ENCODE data around the gene CHRM2.
A peak's percentile ranks its signal among the peaks of the same experiment; 100 is the strongest.

CHRM2 gene

DNA sequence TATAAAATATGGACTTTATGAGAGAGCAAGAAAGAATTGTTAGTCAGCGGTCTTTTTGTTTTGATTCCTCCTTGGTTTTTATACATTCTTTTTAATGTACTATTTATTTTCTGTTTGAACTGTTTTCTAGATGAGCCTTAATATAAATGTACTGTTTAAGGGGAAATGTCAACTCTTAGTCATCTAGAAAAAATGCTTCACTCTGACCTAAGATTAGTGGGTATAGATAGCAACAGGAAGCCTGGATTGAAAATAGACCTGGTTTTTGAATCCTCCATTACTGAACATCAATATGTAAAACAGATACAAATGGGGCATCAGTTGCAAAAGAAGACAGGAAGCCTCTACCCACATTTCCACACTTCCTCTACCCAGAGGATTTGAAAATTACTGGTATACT, 87.8 kb downstream of the CHRM2 start:
- peak; percentile 9 for DNase-seq (ENCODE audit: insufficient read length, low spot score)
- no peak for FAIRE-seq

DNA sequence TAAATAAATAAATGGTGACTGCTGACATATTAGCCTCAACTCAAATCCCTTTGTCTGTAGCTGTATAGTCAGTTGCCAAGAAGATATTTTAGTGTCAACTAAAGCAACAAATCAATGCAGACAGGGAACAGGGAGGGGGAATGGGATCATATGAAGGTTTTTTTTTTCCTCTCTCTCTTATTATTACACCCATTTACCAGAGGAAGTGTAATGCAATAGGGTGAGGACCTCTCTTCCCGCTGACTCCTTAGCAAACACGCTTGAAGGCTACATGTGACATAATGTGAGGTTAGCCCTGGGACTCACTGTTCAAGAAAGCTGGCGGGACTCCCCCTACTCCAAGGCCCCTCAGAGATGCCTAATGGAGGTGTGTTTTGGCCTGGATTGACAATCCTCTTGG, 88.2 kb downstream of the CHRM2 start:
- FAIRE-seq: no peak
- DNase-seq (ENCODE audit: insufficient read length, low spot score): no peak

- FAIRE-seq: no peak
- DNase-seq (ENCODE audit: insufficient read length, low spot score): no peak
These were observed 88.9 kb downstream of the CHRM2 start for GRCh38 chr7:136957391-136957790.

DNA sequence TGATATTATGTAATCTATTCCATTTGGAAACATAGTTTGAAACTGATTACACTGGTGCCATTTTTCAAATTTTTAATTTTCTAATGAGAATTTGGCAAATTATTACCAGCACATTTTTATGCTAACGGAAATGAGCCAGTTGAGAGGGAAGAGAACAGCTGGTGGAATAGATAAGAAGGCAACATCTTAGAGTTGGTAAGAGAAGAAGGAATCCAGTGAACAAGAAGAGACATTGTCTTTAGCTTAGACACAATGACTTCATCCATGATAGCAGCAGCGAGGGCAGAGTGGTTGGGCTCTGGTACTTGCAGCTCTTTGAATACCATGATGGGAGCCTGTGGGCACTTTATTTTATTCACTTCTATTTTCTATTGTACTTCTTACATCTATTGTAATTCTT, 89.6 kb downstream of the CHRM2 start:
- DNase-seq (ENCODE audit: insufficient read length, low spot score) (no peak), FAIRE-seq (no peak)

DNA sequence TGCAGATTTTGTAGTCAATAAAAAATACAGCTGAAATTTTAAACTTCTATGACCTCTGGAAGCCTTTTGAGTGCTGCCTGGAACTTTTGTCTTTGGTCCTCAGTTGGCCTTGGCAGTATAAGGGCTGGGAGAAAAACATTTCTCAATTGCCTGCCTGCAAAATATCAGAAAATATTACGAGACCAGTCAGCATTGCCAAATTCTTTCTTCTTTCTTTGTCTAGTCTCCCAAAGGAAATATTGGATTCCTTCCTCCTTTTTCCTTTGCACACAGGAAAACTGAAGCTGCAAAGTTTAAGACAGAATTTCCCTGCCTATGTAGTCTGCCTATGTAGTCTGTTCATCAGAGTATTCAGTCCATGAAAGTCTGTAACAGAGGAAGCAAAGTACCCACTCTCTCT, 95.9 kb downstream of the CHRM2 start:
- FAIRE-seq: no peak
- DNase-seq (ENCODE audit: insufficient read length, low spot score): no peak

GRCh38 chr7:136966825-136967224, 98.4 kb downstream of the CHRM2 start:
- no peak for FAIRE-seq
- no peak for DNase-seq (ENCODE audit: insufficient read length, low spot score)

GRCh38 chr7:136969761-136970160, 101.3 kb downstream of the CHRM2 start:
- DNase-seq (ENCODE audit: insufficient read length, low spot score) (no peak), FAIRE-seq (no peak)

- FAIRE-seq: no peak
These were observed 103.3 kb downstream of the CHRM2 start for GRCh38 chr7:136971776-136972175.

GRCh38 chr7:136976504-136977251, 108.2 kb downstream of the CHRM2 start:
- DNase-seq (ENCODE audit: insufficient read length, low spot score) (no peak), FAIRE-seq (no peak)

More at GRCh38 chr7:136971776-136972175, 103.3 kb downstream of the CHRM2 start:
- no peak for DNase-seq (ENCODE audit: insufficient read length, low spot score)

- FAIRE-seq (no peak), DNase-seq (ENCODE audit: insufficient read length, low spot score) (no peak)
These were observed 124.9 kb downstream of the CHRM2 start for GRCh38 chr7:136993377-136993776.

DNA sequence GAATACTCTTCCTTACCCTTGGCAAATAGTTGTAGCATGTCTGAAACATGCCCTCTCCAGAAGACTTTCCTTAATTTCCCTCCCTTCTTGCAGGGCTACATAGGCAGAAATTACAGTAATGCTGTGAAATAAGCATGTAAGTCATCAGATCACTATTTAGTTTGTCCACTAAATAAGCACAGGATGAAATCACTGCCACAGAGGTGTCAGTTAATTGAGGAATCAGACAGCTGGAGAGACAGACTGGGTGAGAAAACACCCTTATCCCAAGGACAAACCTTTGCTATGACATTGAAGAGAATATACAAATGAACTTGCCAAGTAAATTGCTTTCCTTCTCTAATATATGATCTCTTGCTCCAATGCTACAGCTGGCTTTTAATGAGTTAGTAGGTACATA, 129.3 kb downstream of the CHRM2 start:
- no peak for FAIRE-seq
- DNase-seq (ENCODE audit: insufficient read length, low spot score): no peak

DNA sequence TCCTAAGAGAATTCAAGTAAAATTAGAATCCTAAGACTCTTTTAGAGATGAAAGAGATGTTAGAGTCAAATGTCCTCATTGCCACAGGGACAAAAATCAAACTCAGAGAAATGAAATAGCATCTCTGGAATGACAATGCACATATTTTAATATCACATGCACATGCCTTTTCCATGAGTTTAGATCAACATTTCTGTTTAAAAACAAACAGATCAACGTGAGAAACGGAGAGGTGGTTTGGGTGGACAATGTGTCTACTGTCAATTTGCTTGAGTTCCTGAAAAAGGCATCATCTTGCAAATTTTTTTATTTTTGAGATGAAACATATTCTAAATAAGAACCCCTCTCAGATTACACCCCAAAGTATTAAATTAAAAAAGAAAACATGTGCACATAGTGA, 130.0 kb downstream of the CHRM2 start:
- FAIRE-seq (no peak), DNase-seq (ENCODE audit: insufficient read length, low spot score) (no peak)

DNA sequence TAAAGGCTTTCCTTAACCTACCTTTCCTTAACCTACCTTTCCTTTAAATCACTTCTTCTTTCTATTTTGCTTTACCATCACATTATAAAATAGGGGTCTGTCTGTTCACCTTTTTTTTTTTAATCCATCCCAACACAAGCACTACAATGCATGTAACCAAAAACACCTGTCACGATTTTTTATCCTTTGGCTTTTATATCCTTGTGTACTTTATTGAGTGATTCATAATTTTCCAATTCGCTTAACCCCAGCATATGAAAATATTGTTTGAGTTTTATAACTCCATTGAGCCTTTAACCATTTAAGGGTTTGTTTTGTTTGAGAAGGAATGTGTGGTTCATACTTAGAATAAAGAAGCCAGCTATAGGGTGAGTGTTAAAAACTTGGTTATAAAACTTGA, 132.2 kb downstream of the CHRM2 start:
- DNase-seq (ENCODE audit: insufficient read length, low spot score): no peak
- no peak for FAIRE-seq

DNA sequence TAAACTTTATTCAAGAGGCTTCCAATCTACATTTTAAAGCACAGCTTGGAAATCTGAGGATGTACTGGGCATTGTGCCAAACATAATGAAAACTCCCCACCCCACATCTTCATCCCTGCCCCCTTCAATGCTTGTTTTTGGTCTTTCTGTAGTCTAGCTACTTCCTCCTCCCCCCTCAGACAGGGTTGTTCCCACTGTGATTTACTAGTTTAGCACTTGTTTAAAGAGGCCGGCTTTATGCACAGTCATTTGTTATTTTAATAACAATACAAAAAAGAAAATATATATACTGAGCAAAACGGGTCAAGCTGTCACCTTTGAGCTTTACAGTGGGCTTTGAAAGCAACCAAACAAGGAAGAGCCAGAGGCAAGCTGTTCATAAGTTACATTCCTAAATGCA, 132.6 kb downstream of the CHRM2 start:
- DNase-seq (ENCODE audit: insufficient read length, low spot score): no peak
- FAIRE-seq: no peak

- DNase-seq (ENCODE audit: insufficient read length, low spot score) (no peak), FAIRE-seq (no peak)
These were observed 133.0 kb downstream of the CHRM2 start for GRCh38 chr7:137001478-137001877.

- DNase-seq (ENCODE audit: insufficient read length, low spot score) (no peak), FAIRE-seq (no peak)
These were observed 134.6 kb downstream of the CHRM2 start for GRCh38 chr7:137003086-137003485.

DNA sequence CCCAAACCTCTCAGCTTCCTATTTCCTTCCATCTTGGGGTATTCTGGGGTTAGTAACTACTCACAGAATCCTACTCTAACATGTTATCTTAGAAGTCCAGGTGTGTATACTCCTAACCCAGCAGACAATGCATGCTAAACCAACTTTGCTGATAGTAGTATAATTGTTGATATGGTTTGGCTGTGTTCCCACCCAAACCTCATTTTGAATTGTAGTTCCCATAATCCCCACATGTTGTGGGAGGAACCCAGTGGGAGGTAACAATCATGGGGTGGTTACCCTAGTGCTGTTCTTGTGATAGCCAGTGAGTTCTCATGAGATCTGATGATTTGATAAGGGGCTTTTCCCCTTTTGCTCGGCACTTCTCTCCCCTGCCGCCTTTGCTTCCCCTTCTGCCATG, 135.1 kb downstream of the CHRM2 start:
- DNase-seq (ENCODE audit: insufficient read length, low spot score): no peak
- no peak for FAIRE-seq

DNA sequence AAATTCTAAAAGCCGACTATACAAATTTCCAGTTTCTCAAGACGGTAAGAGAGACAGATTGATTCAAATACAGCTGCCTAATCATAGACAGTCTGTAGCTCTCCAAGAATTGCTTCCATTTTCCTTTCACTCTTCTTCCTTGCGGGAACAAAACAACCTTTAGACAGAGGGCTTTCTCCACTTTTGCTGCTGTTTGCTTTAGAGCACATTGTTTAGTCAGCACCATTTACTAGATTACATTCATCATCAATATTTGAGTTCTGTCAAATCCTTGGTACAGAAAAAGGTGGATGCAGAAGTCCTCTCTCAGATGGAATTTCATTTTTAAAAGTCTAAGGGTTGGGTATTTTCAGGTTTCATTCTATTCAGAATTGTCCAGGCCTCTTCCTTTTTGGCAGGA, 137.4 kb downstream of the CHRM2 start:
- FAIRE-seq: no peak
- DNase-seq (ENCODE audit: insufficient read length, low spot score): no peak

DNA sequence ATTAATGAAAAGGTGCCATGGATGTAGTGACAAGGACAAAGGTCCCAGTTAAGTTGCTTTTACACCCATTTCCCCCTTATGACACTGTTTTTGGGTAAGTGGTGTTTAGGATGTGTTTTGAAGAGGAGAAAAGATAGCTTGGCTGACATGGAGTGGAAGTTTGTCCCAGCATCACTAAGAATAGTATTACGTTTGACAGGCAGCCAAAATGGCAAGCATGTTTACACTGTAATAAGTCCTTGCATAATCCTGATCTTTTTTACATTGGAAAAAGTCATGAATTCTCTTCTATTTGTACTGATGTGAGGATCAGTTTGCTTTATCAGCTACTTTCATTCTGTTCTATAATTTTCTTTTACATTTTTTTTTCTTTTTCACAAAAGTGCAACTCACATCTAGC, 137.8 kb downstream of the CHRM2 start:
- DNase-seq (ENCODE audit: insufficient read length, low spot score): no peak
- FAIRE-seq: no peak

DNA sequence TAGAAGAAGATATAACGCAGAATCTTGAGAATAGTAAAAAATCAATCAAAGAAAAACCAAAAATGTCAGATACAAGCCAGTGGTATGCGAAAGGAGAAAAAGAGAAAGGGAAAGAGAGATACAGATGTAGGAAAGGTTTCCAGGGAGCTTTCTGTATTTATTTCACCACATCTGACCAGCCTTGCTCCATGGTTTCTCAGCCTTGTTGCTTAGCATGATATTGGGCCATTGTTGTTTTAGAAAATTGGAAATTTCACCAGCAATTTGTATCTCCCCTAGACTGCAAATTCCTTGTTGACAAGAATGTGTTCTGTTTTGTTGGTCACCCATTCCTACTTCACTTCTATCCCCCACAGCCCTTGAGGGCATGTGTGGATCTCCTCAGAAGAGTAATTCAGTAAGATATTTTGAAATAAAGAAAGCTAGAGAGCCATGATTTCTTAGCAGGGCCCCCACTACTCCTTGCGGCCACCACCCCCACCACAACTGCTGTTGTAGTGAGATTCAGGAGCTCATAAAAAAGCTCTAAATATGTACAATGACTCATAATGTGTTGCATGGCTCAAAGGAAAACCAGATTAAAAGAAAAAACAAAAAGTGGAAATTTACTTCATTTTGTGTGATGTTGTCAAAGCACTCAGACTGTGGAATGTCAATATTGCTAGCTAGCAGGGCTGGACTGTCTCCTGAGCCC, 138.7 kb downstream of the CHRM2 start:
- no peak for DNase-seq (ENCODE audit: insufficient read length, low spot score)
- FAIRE-seq: no peak

GRCh38 chr7:137009404-137009803, 141.0 kb downstream of the CHRM2 start:
- DNase-seq (ENCODE audit: insufficient read length, low spot score) (no peak), FAIRE-seq (no peak)

DNA sequence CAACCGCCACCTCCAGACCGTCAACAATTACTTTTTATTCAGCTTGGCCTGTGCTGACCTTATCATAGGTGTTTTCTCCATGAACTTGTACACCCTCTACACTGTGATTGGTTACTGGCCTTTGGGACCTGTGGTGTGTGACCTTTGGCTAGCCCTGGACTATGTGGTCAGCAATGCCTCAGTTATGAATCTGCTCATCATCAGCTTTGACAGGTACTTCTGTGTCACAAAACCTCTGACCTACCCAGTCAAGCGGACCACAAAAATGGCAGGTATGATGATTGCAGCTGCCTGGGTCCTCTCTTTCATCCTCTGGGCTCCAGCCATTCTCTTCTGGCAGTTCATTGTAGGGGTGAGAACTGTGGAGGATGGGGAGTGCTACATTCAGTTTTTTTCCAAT, 146.6 kb downstream of the CHRM2 start:
- no peak for FAIRE-seq
- no peak for DNase-seq (ENCODE audit: insufficient read length, low spot score)

All from HTR-8/SVneo (cell line).